Natural killer cell (primary cell): ENCODE data around the gene EYS. TPM values are rescaled to one million over a fixed set of nuclear protein-coding genes. Genes with fewer than 3 reads are reported as not detected.
"Not testable (repeated sequence)": the region's sequence is repeated elsewhere in the genome, so short reads cannot be mapped to it uniquely, and the experiment has no call there.

Experiments used
- ATAC-seq, 3 donors: fragments of 150-1000 bp in 2 of 3; fragments of 200-7000 bp in 1 of 3; cut with Tn5 transposase; 1 replicate in 1 of 3; 2 replicates in 2 of 3; pipeline ENCODE4 v1.10.0; 2021; ENCODE audit warnings: mild to moderate bottlenecking in 2 of 3, moderate library complexity in 2 of 3
- DNase-seq, 2 donors: peaks; one replicate each; pipeline versions ENCODE4 v3.0.0 to v3.0.0-alpha.2; 2013 to 2021; ENCODE audit warnings: mixed read lengths in 1 of 2
- H3K27ac ChIP-seq: one replicate; pipeline ENCODE4 v1.5.1; 2013; ENCODE audit warnings: mild to moderate bottlenecking, low read length
- H3K27me3 ChIP-seq: one replicate; pipeline ENCODE4 v1.6.1; 2013; ENCODE audit warnings: low read length; ENCODE audit not compliant: control insufficient read depth, insufficient read depth
- H3K36me3 ChIP-seq: one replicate; pipeline ENCODE4 v1.6.1; 2013; ENCODE audit warnings: low read length; ENCODE audit not compliant: control insufficient read depth, insufficient read depth
- H3K4me1 ChIP-seq: one replicate; pipeline ENCODE4 v1.6.1; 2013; ENCODE audit warnings: low read length; ENCODE audit not compliant: control insufficient read depth, insufficient read depth
- H3K4me3 ChIP-seq: one replicate; pipeline ENCODE4 v1.5.1; 2013; ENCODE audit warnings: low read length
- H3K9me3 ChIP-seq: one replicate; pipeline ENCODE4 v1.6.1; 2013; ENCODE audit warnings: low read length; ENCODE audit not compliant: control insufficient read depth, insufficient read depth
- H3K27ac Mint-ChIP-seq, 2 donors: one replicate each; pipeline ENCODE4 v1.8.0; 2022; ENCODE audit warnings: mild to moderate bottlenecking in 2 of 2, mixed read lengths in 2 of 2, moderate library complexity in 1 of 2
- H3K27me3 Mint-ChIP-seq, 2 donors: one replicate each; pipeline ENCODE4 v1.8.0; 2022; ENCODE audit warnings: low read depth in 2 of 2, mixed read lengths in 2 of 2
- H3K36me3 Mint-ChIP-seq: one replicate; pipeline ENCODE4 v1.8.0; 2022; ENCODE audit warnings: mixed read lengths
- H3K4me1 Mint-ChIP-seq, 2 donors: one replicate each; pipeline ENCODE4 v1.8.0; 2022; ENCODE audit warnings: mixed read lengths in 2 of 2
- H3K4me3 Mint-ChIP-seq: one replicate; pipeline ENCODE4 v1.8.0; 2022; ENCODE audit warnings: mild to moderate bottlenecking, moderate library complexity, mixed read lengths
- H3K9me3 Mint-ChIP-seq, 2 donors: one replicate each; pipeline ENCODE4 v1.8.0; 2022; ENCODE audit warnings: mixed read lengths in 2 of 2
- WGBS: methylation state at CpG from one replicate; pipeline ENCODE4 v1.1.7; 2013; ENCODE audit warnings: missing lambda C conversion rate; ENCODE audit not compliant: insufficient coverage; 5-methylcytosine and 5-hydroxymethylcytosine counted together
- intact Hi-C: fragments of 100-400 bp; cut with micrococcal nuclease; formaldehyde crosslinking; loops from one replicate; pipeline ENCODE4 v1.14.2; 2022
- total RNA-seq, 4 donors: library from RNA; stranded (reverse); fragments of 120-200 nt in 1 of 4; gene quantifications; one replicate each; pipeline versions ENCODE4 v1.2.3 to v1.2.4, GENCODE V29; 2013 to 2022
- TF ChIP-seq, protein P1 (sequence below): fragments of 200-600 bp; IDR thresholded peaks from one replicate; pipeline ENCODE4 v1.8.0; 2022; ENCODE audit warnings: antibody characterized with exemption

The EYS gene
- total RNA-seq, 3 donors from 2014 or later (not counting 1 experiment from before 2014, with no cell fraction given), result 0.55 TPM; not detected in 2

DNA sequence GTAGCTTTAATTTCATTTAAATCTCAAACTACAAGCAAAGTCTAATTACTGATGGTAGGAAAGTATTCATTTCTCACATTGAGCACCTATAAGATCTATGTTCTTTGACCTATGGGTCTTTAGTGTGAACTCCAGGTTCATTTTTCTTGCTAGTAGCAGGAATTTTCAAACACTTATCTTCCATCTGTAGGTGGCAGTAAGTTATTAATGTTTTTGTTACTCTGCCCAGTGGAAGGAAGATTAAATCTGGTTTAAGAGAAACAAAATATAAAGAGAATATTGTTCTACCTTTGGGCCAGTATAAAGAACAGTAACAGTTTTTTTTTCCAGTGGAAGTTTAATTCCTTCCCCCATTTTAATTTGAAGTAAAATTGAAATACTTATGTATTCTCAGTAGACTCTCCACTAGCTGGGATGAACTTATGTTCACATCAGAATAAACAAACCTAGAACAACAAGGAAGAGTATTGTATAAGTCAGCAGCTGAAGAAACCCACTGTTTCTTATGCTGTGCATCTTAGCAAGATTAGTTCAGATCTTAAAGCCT lies 1743.2 kb downstream of the EYS start:
- Mint-ChIP-seq H3K9me3 (peaks cover 0 to 2% of the 10 kb centered on the region in 2 donors), H3K27me3 (no peaks in the 10 kb centered on the region), H3K4me3 (no peak overlapping the region), H3K4me1 (no peaks in the 10 kb centered on the region), H3K27ac (no peak overlapping the region), H3K36me3 (no peaks in the 10 kb centered on the region)
- Histone ChIP-seq H3K27ac (no peak overlapping the region), H3K27me3 (no peaks in the 10 kb centered on the region), H3K4me3 (no peak overlapping the region), H3K9me3 (no peaks in the 10 kb centered on the region), H3K4me1 (no peaks in the 10 kb centered on the region), H3K36me3 (no peaks in the 10 kb centered on the region)
- no peak for DNase-seq
- TF ChIP-seq, protein P1, sequence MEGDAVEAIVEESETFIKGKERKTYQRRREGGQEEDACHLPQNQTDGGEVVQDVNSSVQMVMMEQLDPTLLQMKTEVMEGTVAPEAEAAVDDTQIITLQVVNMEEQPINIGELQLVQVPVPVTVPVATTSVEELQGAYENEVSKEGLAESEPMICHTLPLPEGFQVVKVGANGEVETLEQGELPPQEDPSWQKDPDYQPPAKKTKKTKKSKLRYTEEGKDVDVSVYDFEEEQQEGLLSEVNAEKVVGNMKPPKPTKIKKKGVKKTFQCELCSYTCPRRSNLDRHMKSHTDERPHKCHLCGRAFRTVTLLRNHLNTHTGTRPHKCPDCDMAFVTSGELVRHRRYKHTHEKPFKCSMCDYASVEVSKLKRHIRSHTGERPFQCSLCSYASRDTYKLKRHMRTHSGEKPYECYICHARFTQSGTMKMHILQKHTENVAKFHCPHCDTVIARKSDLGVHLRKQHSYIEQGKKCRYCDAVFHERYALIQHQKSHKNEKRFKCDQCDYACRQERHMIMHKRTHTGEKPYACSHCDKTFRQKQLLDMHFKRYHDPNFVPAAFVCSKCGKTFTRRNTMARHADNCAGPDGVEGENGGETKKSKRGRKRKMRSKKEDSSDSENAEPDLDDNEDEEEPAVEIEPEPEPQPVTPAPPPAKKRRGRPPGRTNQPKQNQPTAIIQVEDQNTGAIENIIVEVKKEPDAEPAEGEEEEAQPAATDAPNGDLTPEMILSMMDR, result no peak
- intact Hi-C loops, result no loop called here
- no peak for ATAC-seq

DNA sequence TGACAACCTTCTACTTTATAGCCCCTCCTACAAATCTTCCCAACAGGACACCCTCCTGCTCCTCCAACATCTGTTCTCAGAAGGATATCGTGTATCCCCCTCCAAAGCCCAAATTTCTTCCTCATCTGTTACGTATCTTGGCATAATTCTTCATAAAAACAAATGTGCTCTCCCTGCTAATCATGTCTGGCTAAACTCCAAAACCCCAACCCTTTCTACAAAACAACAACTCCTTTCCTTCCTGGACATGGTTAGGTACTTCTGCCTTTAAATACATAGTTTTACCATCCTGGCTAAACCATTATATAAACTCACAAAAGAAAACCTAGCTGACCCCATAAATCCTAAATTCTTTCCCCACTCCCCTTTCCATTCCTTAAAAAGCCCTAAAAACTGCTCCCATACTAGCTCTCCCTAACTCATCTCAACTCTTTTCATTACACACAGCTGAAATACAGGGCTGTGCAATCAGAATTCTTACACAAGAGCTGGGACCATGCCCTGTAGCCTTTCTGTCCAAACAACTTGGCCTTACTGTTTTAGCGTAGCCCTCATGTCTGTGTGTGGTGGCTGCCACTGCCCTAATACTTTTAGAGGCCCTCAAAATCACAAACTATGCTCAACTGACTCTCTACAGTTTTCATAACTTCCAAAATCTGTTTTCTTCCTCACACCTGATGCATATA lies 1753.5 kb downstream of the EYS start:
- H3K9me3 ChIP-seq, H3K27me3 ChIP-seq, H3K4me3 Mint-ChIP-seq, H3K36me3 ChIP-seq, H3K9me3 Mint-ChIP-seq, H3K27me3 Mint-ChIP-seq, intact Hi-C loops, H3K4me3 ChIP-seq, H3K27ac Mint-ChIP-seq, H3K4me1 Mint-ChIP-seq, DNase-seq, H3K36me3 Mint-ChIP-seq, ATAC-seq, H3K27ac ChIP-seq, H3K4me1 ChIP-seq: not testable (repeated sequence)
- WGBS, result 53% methylated on average over 3 of the region's 3 CpGs

DNA sequence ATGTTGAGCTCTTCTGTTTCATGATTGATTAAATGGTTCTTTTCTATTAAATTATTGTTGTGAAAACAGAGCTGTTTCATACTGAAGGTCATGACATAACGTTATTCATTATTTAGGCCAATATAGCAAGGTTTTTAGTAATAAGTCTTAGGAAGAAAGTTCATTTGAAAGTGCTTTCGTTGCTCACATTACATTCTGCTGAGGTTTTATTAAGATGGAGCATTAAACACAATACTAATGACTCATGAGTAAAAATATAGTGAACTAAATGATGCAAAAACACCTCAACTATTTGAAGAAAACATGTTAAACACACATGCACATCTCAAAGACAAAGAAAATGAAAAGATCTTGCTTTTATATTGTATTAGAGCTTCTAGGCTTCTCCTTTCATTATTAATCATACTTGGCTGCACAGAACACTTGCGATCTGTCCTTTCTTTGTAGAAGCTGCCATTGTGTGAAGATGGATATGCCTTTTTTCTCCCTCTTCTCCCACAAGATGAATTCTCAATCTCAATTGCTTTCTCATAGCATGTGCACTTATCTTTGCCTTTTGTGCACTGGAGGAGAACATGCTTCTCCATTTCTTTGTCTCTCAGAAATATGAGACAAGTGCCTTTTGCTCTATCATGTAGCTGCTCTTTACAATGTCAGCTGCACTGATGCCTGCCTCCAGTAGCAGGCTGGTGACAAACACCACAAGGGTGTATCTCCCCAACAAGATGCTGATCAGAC lies 1759.1 kb downstream of the EYS start:
- Histone ChIP-seq H3K27me3 (no peaks in the 10 kb centered on the region), H3K9me3 (no peaks in the 10 kb centered on the region), H3K4me3 (no peak overlapping the region), H3K36me3 (no peaks in the 10 kb centered on the region), H3K27ac (no peak overlapping the region), H3K4me1 (no peaks in the 10 kb centered on the region)
- ATAC-seq (no peak), DNase-seq (no peak)
- Mint-ChIP-seq H3K27ac (no peak overlapping the region), H3K9me3 (peaks cover 2% of the 10 kb centered on the region in 2 donors), H3K4me1 (no peaks in the 10 kb centered on the region), H3K36me3 (no peaks in the 10 kb centered on the region), H3K27me3 (no peaks in the 10 kb centered on the region), H3K4me3 (no peak overlapping the region)
- intact Hi-C loops, result no loop called here
- TF ChIP-seq, protein P1, result no peak
- WGBS, result 56% methylated on average over 2 of the region's 3 CpGs

DNA sequence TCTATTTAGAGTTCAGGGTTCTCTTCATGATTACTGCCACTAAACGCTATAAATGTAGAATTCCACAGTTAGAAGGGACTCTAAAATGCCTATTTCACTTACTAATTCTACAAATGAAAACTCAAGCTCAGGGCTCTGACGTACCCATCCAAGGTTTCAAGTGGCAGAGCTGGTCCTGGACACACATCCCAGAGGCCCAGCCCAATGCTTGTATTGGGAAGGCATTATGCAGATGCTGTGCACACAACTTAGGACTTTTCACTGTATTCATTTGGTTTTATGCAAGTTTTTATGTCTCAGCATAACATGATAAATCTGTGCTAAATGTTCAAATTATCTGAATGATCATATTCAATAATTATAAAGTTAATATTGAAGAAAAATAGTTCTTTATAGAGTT lies 1761.0 kb downstream of the EYS start:
- Histone ChIP-seq H3K36me3 (no peaks in the 10 kb centered on the region), H3K27ac (no peak overlapping the region), H3K4me3 (no peak overlapping the region), H3K4me1 (no peaks in the 10 kb centered on the region), H3K9me3 (no peaks in the 10 kb centered on the region), H3K27me3 (no peaks in the 10 kb centered on the region)
- Mint-ChIP-seq H3K4me1 (no peaks in the 10 kb centered on the region), H3K36me3 (no peaks in the 10 kb centered on the region), H3K9me3 (peaks cover 2 to 4% of the 10 kb centered on the region in 2 donors), H3K27me3 (no peaks in the 10 kb centered on the region), H3K4me3 (no peak overlapping the region), H3K27ac (no peak overlapping the region)
- ATAC-seq, result no peak
- TF ChIP-seq, protein P1, result no peak
- WGBS, result 86% methylated on average over 2 of the region's 2 CpGs
- intact Hi-C loops, result no loop called here
- DNase-seq, result no peak
